Measurements from ENCODE around the gene PKP2.

PKP2 gene

DNA sequence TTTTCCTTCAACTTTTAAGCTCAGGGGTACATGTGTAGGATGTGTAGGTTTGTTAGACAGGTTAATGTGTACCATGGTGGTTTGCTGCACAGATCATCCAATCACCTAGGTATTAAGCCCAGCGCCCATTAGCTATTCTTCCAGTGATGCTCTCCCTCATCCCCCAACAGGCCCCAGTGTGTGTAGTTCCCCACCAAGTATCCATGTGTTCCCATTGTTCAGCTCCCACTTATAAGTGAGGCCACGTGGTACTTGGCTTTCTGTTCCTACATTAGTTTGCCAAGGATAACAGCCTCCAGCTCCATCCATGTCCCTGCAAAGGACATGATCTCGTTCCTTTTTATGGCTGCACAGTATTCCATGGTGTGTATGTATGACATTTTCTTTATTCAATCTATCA, 92.3 kb downstream of the PKP2 start:
- no peak for DNase-seq

GRCh38 chr12:32801269-32801980, 95.2 kb downstream of the PKP2 start:
- no peak for DNase-seq

DNA sequence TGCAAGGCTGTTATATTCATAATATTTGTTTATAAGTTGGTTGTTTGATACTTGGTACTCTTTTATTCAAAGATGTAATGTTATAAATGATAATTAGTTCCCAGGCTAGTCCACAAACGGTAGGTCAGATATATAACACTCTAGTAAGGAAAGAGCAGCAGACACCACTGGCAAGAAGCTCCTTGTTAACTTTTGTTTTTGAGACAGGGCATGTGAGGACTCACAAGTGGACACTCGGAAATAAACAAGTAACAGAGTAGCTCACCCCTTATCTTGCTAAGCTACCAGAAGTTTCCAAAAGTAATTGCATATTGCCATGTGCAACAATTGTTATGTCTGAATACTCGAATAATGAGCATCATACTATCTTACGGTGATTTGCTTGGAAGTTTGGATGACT, 102.3 kb downstream of the PKP2 start:
- no peak for DNase-seq

GRCh38 chr12:32789916-32790315, 106.7 kb downstream of the PKP2 start:
- no peak for DNase-seq

- no peak for DNase-seq
These were observed 107.1 kb downstream of the PKP2 start for GRCh38 chr12:32789446-32789845.

GRCh38 chr12:32788405-32788804, 108.2 kb downstream of the PKP2 start:
- no peak for DNase-seq

GRCh38 chr12:32785557-32785956, 111.0 kb downstream of the PKP2 start:
- DNase-seq: no peak

DNA sequence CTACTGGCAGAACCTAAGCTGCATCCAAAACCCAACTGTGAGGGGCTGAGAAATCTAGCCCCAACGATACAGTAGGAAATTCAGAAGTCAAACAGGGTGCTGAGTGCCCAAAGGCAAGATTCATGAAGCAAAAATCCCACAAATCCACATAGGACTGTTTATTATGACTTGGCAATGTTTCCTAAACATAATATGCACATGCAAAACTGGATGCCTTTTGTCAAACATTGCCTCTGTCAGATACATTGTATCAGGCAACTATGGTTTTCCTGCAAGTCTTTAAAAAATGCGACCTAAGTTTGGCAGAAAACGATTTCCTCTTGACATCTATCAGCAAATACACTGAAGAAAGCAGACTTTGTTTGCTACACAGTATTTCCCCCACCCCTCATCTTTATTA, 113.5 kb downstream of the PKP2 start:
- DNase-seq: no peak

- no peak for DNase-seq
These were observed 116.5 kb downstream of the PKP2 start for GRCh38 chr12:32780071-32780470.

DNA sequence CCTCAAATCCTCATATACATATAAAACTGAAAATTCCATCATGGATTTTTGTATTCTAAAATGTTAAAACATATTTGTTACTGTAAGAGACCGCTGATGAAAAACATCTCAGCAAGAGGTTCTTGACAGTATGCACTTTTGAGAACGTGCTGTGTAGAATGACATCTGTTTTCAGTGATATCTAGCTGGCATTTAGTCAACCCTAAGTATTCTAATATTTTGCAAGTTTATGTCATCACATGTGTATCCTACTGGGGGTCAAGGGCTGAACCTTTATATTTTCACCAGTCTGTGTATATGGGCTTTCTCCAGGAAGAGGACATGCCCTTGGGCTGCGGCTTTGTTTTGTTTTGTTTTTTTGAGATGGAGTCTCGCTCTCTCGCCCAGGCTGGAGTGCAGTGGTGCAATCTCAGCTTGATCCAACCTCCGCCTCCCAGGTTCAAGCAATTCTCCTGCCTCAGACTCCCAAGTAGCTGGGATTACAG, 118.8 kb downstream of the PKP2 start:
- DNase-seq: no peak

- no peak for DNase-seq
These were observed 119.4 kb downstream of the PKP2 start for GRCh38 chr12:32777159-32777558.

GRCh38 chr12:32776258-32776657, 120.3 kb downstream of the PKP2 start:
- no peak for DNase-seq

DNA sequence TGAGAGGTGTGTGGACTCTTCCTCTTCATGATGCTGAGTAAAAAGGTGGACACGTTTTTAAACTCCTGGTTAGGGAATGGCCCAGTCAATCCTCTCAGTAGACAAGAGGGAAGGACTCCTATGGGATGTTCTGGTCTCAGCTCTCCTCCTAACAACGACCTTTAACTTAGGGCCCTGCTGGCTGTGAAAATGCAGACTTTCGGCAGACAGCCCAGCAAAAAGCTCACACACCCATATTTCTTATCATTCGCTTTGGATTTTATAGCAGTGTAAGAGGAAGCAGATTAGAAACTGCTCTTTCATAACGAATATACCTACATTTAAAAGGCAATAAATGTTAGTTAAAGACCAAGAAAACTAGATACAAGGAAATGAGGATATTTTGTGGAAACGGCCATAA, 122.9 kb downstream of the PKP2 start:
- no peak for DNase-seq

DNA sequence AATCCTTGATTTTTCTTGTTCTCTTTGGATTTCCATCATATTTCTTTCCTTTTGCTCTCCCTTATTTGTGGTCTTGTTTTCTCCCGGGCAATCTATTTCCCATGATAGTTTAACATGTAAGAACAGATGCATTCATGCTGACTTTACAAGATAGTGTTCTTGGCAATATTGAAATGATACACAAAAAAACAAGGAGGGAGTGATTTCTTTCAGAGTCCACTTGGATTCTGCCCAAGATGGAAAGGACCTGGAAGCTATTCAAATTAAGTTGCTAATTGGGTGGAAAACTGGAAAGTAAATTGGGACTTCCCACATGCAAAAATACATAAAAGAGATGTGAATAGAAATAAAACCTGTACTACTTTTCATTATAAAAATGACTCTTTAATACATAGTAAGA, 126.4 kb downstream of the PKP2 start:
- DNase-seq: no peak

DNA sequence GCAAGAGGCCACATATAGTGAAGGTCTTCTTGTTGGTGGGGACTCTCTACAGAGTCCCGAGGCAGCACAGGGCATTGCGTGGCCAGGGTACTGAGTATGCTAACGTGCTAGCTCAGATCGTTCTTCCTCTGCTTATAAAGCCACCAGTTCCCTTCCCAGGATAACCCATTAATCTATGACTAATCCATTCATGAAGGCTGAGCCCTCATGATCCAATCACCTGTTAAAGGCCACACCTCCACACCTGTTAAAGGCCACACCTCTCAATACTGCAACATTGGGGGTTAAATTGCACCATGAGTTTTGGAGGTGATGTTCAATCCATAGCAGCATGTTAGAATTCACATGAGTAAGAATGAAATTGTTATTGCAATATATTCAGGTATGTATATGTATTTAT, 128.1 kb downstream of the PKP2 start:
- DNase-seq: no peak

- no peak for DNase-seq
These were observed 130.7 kb downstream of the PKP2 start for GRCh38 chr12:32765906-32766305.

GRCh38 chr12:32761716-32762115, 134.9 kb downstream of the PKP2 start:
- DNase-seq: no peak

DNA sequence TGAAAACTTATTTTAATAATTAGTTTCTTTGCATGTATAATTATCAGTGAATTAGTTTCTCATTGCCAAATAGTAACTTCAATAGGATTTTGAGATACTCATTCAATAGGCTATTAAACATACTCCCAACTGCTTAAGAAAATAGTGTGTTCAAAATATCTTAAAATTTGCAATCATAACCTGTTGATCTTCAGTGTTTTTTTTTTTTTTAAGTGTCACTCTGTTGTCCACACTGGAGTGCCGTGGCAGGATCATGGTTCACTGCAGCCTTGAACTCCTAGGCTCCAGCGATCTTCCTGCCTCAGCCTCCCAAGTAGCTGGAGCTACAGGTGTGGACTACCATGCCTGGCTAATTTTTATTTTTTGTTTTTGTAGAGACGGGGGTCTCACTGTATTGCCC, 139.4 kb downstream of the PKP2 start:
- DNase-seq: no peak

- no peak for DNase-seq
These were observed 140.0 kb downstream of the PKP2 start for GRCh38 chr12:32756476-32757066.

GRCh38 chr12:32755654-32756475, 140.7 kb downstream of the PKP2 start, which contains the start of gene YARS2:
Gene YARS2 (minus strand): TSS chr12:32755897. CDS start chr12:32755874, 23 bp downstream.
- DNase-seq: peak; percentile 98

- peak; percentile 90 for DNase-seq
These were observed 141.4 kb downstream of the PKP2 start for GRCh38 chr12:32755051-32755653.

GRCh38 chr12:32754111-32754510, 142.5 kb downstream of the PKP2 start:
- no peak for DNase-seq

GRCh38 chr12:32753605-32754004, 143.0 kb downstream of the PKP2 start:
- no peak for DNase-seq

Measured in NCI-H774 (cell line).